GM19455 (cell line): Measurements from ENCODE around the gene MYL6B.
A peak's percentile ranks its signal among the peaks of the same experiment; 100 is the strongest.

Experiments used
- ATAC-seq: cut with Tn5 transposase; IDR thresholded peaks from one replicate; pipeline ENCODE4 v1.9.1; 2021; ENCODE audit not compliant: unreplicated experiment

Gene MYL6B

DNA sequence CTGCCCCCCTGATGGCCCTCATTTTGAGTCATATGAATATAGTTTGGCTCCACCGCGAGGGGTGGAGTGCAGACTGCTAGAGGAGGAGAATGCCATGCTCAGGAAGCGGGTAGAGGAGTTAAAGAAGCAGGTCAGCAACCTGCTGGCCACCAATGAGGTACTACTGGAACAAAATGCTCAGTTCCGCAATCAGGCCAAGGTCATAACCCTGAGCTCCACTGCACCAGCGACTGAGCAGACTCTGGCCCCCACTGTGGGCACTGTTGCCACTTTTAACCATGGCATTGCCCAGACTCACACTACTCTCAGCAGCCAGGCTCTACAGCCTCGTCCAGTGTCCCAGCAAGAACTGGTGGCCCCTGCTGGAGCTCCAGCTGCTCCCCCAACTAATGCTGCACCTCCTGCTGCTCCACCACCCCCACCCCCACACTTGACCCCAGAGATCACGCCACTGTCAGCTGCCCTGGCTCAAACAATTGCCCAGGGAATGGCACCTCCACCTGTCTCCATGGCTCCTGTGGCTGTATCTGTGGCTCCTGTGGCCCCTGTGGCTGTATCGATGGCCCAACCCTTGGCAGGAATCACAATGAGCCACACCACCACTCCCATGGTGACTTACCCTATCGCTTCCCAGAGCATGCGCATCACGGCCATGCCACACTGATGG, 31.1 kb upstream of the MYL6B start:
- ATAC-seq, result no peak

GRCh38 chr12:56122637-56123036, 29.8 kb upstream of the MYL6B start:
- no peak for ATAC-seq

- ATAC-seq, result no peak
Measured at GRCh38 chr12:56124133-56124532, 28.3 kb upstream of the MYL6B start.

DNA sequence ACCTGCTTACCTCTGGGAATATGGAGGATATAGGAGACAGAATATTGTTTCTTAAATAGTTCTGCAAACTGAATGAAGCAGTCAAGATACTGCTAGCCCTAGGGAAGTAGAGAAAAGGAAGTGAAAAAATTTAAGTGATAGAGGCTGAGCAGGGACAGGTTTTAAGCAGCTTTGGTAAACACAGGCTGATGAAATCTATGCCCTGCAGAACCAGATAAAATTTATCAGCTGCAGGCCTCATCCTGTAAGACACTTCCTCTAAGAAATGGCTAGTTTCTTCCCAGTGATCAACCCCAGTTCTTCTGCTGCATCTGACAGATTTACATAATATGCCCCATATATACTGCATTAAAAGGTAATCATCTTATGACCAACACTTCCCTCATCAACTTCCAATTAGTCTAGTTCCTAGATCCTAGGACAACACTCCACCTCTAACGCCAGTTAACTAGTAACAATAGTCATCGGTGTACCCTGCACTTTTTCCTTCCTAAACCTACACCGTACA, 25.6 kb upstream of the MYL6B start:
- ATAC-seq, result no peak

GRCh38 chr12:56127485-56127887, 24.9 kb upstream of the MYL6B start:
- no peak for ATAC-seq

DNA sequence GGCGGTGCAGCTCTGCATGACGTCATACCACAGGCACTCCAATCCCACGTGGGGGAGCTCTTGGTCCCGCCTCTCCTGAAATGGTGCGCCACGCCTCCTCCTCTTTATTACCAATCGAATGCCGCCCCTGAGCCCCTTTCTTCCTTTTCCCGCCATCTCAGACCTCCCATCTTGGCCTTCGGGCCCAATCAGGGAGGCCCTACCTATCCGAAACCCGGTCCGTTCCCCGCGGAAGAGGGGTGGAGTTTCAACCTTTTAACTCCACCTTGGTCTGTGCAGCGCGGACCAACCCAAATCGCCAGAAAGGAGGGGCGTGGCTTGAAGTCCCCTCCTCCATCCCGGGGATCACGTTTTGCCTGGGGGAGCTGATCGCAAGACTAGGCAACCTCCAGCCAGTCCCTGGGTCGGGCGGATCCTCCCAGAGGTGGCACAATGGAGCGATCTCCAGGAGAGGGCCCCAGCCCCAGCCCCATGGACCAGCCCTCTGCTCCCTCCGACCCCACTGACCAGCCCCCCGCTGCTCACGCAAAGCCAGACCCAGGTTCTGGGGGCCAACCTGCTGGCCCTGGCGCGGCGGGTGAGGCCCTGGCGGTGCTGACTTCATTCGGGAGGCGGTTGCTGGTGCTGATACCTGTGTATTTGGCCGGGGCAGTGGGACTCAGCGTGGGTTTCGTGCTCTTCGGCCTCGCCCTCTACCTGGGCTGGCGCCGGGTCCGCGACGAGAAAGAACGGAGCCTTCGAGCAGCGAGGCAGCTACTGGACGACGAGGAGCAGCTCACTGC, 24.3 kb upstream of the MYL6B start, which contains the start of gene ESYT1:
TSS of gene ESYT1 (plus strand) at position 380 of the 782 bp plus-strand sequence. CDS start at position 433, 53 bp downstream.
- ATAC-seq, result peak; percentile 84

DNA sequence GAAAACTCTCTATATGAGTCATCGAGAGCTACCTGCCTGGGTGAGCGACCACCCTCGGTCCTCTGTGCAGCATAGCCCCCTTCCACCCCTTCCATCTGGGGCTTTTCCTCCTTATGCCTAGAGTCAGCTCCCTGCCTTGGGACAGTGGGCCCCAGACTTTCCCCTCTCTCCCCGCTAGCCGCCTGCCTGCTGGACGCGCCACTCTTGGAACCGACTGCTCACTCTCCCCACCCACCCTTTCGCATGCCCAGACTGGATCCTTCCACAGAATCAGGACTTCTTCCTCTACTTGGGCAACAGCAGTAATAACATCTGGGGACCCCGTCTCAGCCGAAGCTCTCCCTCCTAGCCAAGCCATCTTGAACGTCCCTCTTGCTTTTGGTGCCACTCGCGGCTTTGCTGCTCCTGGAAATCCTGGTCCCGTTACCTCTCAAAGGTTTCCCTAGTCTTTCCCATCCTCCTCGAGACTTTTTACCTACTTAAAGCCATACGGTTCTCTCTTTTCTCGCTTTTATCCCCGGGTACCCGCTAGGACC, 23.6 kb upstream of the MYL6B start:
- no peak for ATAC-seq

- ATAC-seq, result peak; percentile 39
Measured at GRCh38 chr12:56129206-56129941, 23.0 kb upstream of the MYL6B start.

DNA sequence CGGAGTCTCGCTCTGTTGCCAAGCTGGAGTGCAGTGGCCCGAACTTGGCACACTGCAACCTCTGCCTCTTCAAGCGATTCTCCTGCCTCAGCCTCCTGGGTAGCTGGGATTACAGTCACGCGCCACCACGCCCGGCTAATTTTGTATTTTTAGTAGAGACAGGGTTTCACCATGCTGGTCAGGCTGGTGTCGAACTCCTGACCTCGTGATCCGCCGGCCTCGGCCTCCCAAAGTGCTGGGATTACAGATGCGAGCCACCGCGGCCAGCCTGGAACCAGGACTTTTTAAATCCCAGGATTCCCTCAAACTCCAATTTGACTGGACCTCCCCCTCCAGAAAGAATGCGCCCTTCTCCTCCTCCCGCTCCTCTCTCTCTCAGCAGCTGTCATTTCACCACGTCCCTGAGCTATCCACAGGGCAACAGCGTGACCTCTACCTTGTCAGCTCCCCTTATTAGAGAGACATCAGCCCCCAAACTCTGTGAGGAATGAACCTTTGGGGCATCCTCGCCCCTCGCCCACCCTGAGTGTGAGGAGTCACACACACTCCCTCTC, 22.4 kb upstream of the MYL6B start:
- no peak for ATAC-seq

GRCh38 chr12:56130876-56131275, 21.5 kb upstream of the MYL6B start:
- no peak for ATAC-seq

GRCh38 chr12:56134897-56135296, 17.5 kb upstream of the MYL6B start:
- ATAC-seq, result no peak

DNA sequence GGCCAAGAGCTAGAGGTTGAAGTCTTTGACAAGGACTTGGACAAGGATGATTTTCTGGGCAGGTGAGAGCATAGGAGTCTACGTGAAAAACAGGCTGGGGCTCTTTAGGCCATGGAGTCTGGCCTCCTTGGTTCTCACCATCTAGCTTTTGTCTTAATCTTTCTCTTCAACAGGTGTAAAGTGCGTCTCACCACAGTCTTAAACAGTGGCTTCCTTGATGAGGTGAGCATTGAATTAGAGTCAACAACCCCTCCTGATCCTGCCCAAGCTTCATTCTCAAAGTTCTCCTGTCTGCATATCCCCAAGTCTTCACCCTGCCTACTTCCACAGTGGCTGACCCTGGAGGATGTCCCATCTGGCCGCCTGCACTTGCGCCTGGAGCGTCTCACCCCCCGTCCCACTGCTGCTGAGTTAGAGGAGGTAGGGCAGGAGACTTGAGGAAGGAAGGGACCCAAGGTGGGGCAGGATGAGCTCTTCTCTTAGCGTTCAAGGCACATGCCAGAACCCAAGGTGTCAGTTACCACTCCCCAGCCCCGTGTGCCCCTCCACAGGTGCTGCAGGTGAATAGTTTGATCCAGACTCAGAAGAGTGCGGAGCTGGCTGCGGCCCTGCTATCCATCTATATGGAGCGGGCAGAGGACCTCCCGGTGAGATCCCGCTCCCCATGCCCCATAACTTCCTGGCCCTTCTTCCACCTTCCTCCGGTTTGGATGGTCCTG, 14.4 kb upstream of the MYL6B start:
- ATAC-seq, result no peak

DNA sequence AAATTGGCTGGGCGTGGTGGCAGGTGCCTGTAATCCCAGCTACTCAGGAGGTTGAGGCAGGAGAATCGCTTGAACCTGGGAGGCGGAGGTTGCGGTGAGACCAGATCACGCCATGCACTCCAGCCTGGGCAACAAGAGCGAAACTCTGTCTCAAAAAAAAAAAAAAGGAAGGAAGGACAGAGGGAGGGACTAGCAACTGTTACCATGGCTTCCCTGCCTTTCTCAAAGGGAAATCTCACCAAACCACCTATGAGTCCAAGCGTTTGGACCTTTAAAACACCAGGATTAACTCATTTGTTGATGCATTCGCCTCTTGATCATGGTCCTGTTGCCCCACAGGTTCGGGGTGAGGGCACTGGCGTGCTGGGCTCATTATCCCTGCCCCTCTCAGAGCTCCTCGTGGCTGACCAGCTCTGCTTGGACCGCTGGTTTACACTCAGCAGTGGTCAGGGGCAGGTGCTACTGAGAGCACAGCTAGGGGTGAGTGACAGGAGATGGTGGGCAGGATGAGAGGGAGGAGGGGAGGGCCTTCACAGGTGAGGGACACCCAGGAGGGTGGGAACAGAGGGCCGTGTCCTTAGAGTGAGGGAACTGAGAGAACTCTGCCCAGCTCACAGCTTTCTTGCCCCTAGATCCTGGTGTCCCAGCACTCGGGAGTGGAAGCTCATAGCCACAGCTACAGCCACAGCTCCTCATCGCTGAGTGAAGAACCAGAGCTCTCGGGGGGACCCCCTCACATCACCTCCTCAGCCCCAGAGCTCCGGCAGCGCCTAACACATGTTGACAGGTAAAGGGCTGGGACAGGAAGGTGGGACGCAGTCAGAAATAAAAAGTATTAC, 10.2 kb upstream of the MYL6B start:
- no peak for ATAC-seq

- no peak for ATAC-seq
Measured at GRCh38 chr12:56143217-56143616, 9.2 kb upstream of the MYL6B start.

- ATAC-seq, result no peak
Measured at GRCh38 chr12:56143870-56144269, 8.5 kb upstream of the MYL6B start.

- ATAC-seq, result no peak
Measured at GRCh38 chr12:56145217-56145616, 7.2 kb upstream of the MYL6B start.

DNA sequence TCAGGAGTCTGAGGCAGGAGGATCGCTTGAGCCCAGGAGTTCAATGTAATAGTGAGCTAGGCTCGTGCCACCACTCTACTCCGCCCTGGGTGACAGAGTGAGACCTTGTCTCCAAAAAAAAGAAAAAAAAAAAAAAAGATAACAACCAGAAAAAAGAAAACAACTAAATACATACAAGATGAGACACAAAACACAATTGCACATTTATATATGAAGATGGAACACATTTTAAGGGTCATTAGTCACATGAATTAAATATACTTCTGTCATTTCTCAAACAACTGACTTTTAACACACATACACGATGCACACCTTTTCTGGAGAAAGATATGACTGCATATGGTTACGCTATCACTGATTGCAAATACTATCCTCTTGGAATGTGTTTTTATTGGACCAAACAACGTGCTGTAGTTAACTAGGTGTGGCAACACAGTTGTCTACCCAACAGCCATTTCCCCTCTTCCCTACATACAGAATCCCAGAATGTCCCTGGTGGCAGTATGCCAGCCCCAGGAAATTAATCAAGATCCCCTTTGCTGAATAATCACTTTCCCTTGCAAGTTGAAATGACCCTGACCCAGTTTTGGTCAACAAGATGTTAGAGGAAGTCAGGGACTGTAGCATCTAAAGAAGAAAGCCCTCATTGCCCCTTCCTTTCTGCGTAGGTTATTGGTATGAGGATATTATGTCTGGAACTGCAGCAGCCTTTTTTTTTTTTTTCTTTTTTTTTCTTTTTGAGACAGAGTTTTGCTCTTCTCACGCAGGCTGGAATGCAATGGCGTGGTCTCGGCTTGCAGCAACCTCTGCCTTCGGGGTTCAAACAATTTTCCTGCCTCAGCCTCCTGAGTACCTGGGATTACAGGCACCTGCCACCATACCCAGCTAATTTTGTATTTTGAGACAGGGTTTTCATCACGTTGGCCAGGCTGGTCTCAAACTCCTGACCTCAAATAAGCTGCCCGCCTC, 5.6 kb upstream of the MYL6B start:
- no peak for ATAC-seq

DNA sequence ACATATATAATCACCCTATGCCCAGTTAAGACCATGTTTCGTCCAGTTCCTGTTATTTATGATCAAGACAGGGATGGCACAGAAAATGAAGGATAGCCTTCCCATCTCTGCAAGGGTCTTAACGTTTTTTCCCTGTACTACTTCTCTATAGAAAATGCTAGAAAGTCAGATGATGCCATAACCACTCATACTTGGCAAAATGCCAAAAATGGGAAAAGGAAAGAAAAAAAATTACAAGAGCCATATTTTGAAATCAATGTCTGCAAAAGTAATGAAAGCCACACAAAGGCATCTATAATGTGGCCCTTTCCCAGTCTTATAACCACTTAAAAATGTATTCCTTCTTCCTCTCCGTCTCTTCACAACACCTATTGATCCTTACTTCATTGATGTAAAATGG, 1.8 kb upstream of the MYL6B start:
- ATAC-seq, result no peak
